A549 treated with GW870086 at 1 μM for 4 hours (cell line): ENCODE results near the gene ADIPOQ. TPM values are rescaled to one million over a fixed set of nuclear protein-coding genes. Genes with fewer than 3 reads are reported as not detected.

Source experiments
- total RNA-seq: library from RNA; stranded (reverse); fragments of 200-300 nt; extraction: Qiagen RNA extraction; gene quantifications from 5 replicates; pipeline ENCODE4 v1.2.3, GENCODE V29; 2022; ENCODE audit warnings: low read depth

ADIPOQ gene
- not detected in 5 replicates for total RNA-seq

DNA sequence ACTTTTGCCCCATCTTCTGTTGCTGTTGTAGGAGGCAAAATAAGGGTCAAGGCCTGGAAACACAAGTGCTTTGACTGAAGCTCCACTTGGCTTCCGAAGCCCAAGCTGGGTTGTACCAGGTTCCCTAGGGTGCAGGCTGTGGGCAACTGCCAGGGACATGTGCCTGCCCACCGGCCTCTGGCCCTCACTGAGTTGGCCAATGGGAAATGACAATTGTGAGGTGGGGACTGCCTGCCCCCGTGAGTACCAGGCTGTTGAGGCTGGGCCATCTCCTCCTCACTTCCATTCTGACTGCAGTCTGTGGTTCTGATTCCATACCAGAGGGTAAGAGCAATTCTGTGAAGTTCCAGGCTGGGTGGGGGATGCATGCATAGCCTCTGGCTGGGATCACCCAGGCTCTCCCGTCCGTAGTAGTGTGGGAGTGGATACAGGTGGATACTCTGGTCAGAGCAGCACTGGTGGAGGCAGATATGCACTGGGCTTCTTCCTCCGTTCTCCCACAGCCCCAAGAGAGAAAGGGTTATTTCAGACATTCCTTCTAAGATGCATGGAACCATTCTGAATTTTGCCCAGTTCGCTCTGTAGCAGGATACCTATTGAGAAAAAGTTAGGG is at the start of gene ADIPOQ:
Gene ADIPOQ (plus strand): TSS at position 285 of the 613 bp plus-strand sequence. CDS start 10,349 bp downstream, outside the sequence.

DNA sequence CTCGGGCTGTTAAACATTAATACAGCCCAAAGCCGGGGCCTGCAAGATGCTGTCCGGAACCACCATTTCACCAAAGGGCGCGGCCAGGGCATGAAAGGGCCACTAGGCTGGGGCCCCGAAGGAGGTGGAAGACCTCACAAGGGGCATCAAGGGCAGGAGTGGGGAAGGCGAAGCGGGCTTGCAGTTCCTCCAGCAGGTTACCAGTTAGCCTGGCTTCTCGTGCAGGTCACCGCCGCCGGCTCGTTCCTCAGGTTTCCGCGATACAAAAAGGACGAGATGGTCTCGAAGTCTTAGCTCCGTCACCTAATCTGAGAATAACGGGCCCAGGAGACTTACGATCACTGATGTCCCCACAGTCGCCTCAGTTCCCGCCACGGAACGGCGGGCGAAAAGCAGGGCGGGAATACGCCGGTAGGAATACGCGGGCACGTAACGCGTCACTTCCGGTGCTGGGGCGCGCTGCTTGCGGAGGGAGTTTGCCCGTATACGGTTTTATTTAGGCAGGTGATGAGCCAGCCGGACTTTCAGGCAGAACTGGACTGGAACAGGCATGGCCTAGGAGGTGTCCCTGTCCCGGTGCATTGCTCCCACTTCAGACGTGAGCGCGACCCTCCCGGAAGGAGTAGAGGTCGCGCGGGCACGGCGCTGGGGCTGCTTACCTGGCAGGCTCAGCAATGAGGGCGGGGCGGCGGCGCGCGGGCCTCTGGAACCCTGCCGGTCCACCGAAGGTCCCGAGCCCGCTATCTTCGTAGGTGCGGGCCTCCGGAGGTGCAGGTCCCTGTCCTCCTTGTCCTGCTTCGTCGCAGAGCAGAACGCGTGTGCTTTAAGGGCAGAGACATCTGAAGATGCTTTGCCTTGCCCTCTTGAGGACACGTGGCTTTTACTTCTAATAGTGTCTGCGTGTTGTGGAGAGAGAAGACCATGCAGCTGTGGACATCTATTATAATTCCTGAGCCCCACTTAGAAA is 36.1 kb upstream of the ADIPOQ start, which contains the start of gene RFC4:
Gene RFC4 (minus strand): TSS at position 394 of the 967 bp plus-strand sequence. CDS start 1,769 bp downstream, outside the sequence.

Other genes with a start within 250 kb of the ADIPOQ start
- 0.16 TPM in 1 of 5 replicates, not detected in the others for gene AHSG, start 229.7 kb upstream of the ADIPOQ start, total RNA-seq
- 0.08 to 0.16 TPM (median 0.14 TPM) in 3 of 5 replicates, not detected in the others for gene FETUB, start 202.3 kb upstream of the ADIPOQ start, total RNA-seq
- gene HRG, start 176.7 kb upstream of the ADIPOQ start, total RNA-seq: not detected in 5 replicates
- 0.02 TPM in 1 of 5 replicates, not detected in the others for gene KNG1, start 125.4 kb upstream of the ADIPOQ start, total RNA-seq
- gene EIF4A2, start 59.1 kb upstream of the ADIPOQ start, total RNA-seq: 112 to 146 TPM (median 131 TPM) in 5 replicates
- 43.2 to 61.5 TPM (median 47.5 TPM) in 5 replicates for gene RFC4, start 36.2 kb upstream of the ADIPOQ start, total RNA-seq
- gene ST6GAL1, start 87.8 kb downstream of the ADIPOQ start, total RNA-seq: 3.6 to 4.6 TPM (median 3.8 TPM) in 5 replicates